ENCODE measurements around the gene TRIM47.

The TRIM47 gene

GRCh38 chr17:75831032-75831571, 47.3 kb downstream of the TRIM47 start:
- no peak for DNase-seq (ENCODE audit: low spot score)

- peak; percentile 82 for DNase-seq (ENCODE audit: low spot score)
These were observed 48.0 kb downstream of the TRIM47 start for GRCh38 chr17:75830164-75831031.

GRCh38 chr17:75829747-75830146, 48.6 kb downstream of the TRIM47 start:
- DNase-seq (ENCODE audit: low spot score), result no peak

GRCh38 chr17:75828741-75829140, 49.6 kb downstream of the TRIM47 start:
- no peak for DNase-seq (ENCODE audit: low spot score)

GRCh38 chr17:75828076-75828400, 50.3 kb downstream of the TRIM47 start:
- no peak for DNase-seq (ENCODE audit: low spot score)

GRCh38 chr17:75827308-75828075, 50.9 kb downstream of the TRIM47 start:
- DNase-seq (ENCODE audit: low spot score), result peak; percentile 92

GRCh38 chr17:75826561-75827307, 51.6 kb downstream of the TRIM47 start:
- DNase-seq (ENCODE audit: low spot score), result no peak

GRCh38 chr17:75825748-75826370, 52.5 kb downstream of the TRIM47 start:
- DNase-seq (ENCODE audit: low spot score), result no peak

GRCh38 chr17:75825149-75825552, 53.2 kb downstream of the TRIM47 start:
- DNase-seq (ENCODE audit: low spot score), result no peak

GRCh38 chr17:75824666-75825065, 53.7 kb downstream of the TRIM47 start:
- DNase-seq (ENCODE audit: low spot score), result no peak
